GM08714 (cell line): ENCODE measurements around the gene SFR1.
"Not testable (repeated sequence)": the region's sequence is repeated elsewhere in the genome, so short reads cannot be mapped to it uniquely, and the experiment has no call there.

Experiments used
- H3K4me3 ChIP-seq: fragments of 200-500 bp; sonication (Bioruptor generic); 2 replicates; pipeline ENCODE4 v1.5.1; 2014; ENCODE audit warnings: mild to moderate bottlenecking, low read length, inconsistent platforms
- ZNF274 ChIP-seq: IDR thresholded peaks from 2 replicates; pipeline ENCODE4 v1.6.1; 2012; ENCODE audit warnings: mild to moderate bottlenecking, low read depth, low read length

Gene SFR1

GRCh38 chr10:104122225-104123107 lies 495 bp downstream of the SFR1 start:
- TF ChIP-seq ZNF274 = no peak
- H3K4me3 ChIP-seq = peak overlapping the region; percentile 78

- no peak overlapping the region for H3K4me3 ChIP-seq
- no peak for TF ChIP-seq ZNF274
These were observed 1.4 kb downstream of the SFR1 start for GRCh38 chr10:104123397-104123796.

GRCh38 chr10:104127411-104127810 lies 5.4 kb downstream of the SFR1 start:
- TF ChIP-seq ZNF274 = no peak
- H3K4me3 ChIP-seq = no peak overlapping the region

- no peak for TF ChIP-seq ZNF274
- no peak overlapping the region for H3K4me3 ChIP-seq
These were observed 6.2 kb downstream of the SFR1 start for GRCh38 chr10:104128214-104128613.

GRCh38 chr10:104130041-104130440 lies 8.1 kb downstream of the SFR1 start:
- H3K4me3 ChIP-seq = no peak overlapping the region
- TF ChIP-seq ZNF274 = no peak

GRCh38 chr10:104138131-104138530 lies 16.2 kb downstream of the SFR1 start:
- no peak overlapping the region for H3K4me3 ChIP-seq
- TF ChIP-seq ZNF274 = no peak

- no peak for TF ChIP-seq ZNF274
These were observed 17.2 kb downstream of the SFR1 start for GRCh38 chr10:104139221-104139620.

GRCh38 chr10:104142081-104142480 lies 20.1 kb downstream of the SFR1 start:
- no peak overlapping the region for H3K4me3 ChIP-seq
- TF ChIP-seq ZNF274 = no peak

More at GRCh38 chr10:104139221-104139620, 17.2 kb downstream of the SFR1 start:
- no peak overlapping the region for H3K4me3 ChIP-seq

- no peak for TF ChIP-seq ZNF274
- H3K4me3 ChIP-seq = no peak overlapping the region
These were observed 21.9 kb downstream of the SFR1 start for GRCh38 chr10:104143829-104144228.

GRCh38 chr10:104144931-104145330 lies 23.0 kb downstream of the SFR1 start:
- no peak for TF ChIP-seq ZNF274
- no peak overlapping the region for H3K4me3 ChIP-seq

GRCh38 chr10:104146882-104147281 lies 24.9 kb downstream of the SFR1 start:
- TF ChIP-seq ZNF274 = no peak

GRCh38 chr10:104150139-104150538 lies 28.2 kb downstream of the SFR1 start:
- TF ChIP-seq ZNF274 = no peak

More at GRCh38 chr10:104146882-104147281, 24.9 kb downstream of the SFR1 start:
- no peak overlapping the region for H3K4me3 ChIP-seq

GRCh38 chr10:104151737-104152136 lies 29.8 kb downstream of the SFR1 start:
- TF ChIP-seq ZNF274 = no peak
- no peak overlapping the region for H3K4me3 ChIP-seq

More at GRCh38 chr10:104150139-104150538, 28.2 kb downstream of the SFR1 start:
- no peak overlapping the region for H3K4me3 ChIP-seq

GRCh38 chr10:104155591-104155990 lies 33.6 kb downstream of the SFR1 start:
- H3K4me3 ChIP-seq = no peak overlapping the region
- no peak for TF ChIP-seq ZNF274

GRCh38 chr10:104170610-104171254 lies 48.8 kb downstream of the SFR1 start:
- no peak overlapping the region for H3K4me3 ChIP-seq
- no peak for TF ChIP-seq ZNF274

GRCh38 chr10:104174136-104174535 lies 52.2 kb downstream of the SFR1 start:
- not testable (repeated sequence) for H3K4me3 ChIP-seq
